GM19455 (cell line): Measurements from ENCODE around the gene SLC11A1.

Experiments used
- ATAC-seq: cut with Tn5 transposase; IDR thresholded peaks from one replicate; pipeline ENCODE4 v1.9.1; 2021; ENCODE audit not compliant: unreplicated experiment

Gene SLC11A1

GRCh38 chr2:218404351-218405085 lies 22.4 kb downstream of the SLC11A1 start:
- no peak for ATAC-seq

- no peak for ATAC-seq
These were observed 23.1 kb downstream of the SLC11A1 start for GRCh38 chr2:218405086-218405745.

- peak; percentile 27 for ATAC-seq
These were observed 23.7 kb downstream of the SLC11A1 start for GRCh38 chr2:218405746-218406208.

- peak; percentile 79 for ATAC-seq
These were observed 24.3 kb downstream of the SLC11A1 start for GRCh38 chr2:218406209-218406948.

- peak; percentile 4 for ATAC-seq
These were observed 25.0 kb downstream of the SLC11A1 start for GRCh38 chr2:218406949-218407618.

- ATAC-seq = no peak
These were observed 25.6 kb downstream of the SLC11A1 start for GRCh38 chr2:218407717-218408116.

GRCh38 chr2:218418321-218418716 lies 36.2 kb downstream of the SLC11A1 start:
- ATAC-seq = no peak

GRCh38 chr2:218418717-218419458 lies 36.8 kb downstream of the SLC11A1 start, which contains the start of gene VIL1:
TSS of gene VIL1 (plus strand) at chr2:218419123. CDS start at chr2:218423779, 4,656 bp downstream.
- ATAC-seq = no peak

GRCh38 chr2:218419630-218420216 lies 37.6 kb downstream of the SLC11A1 start:
- ATAC-seq = no peak

GRCh38 chr2:218421027-218421426 lies 39.0 kb downstream of the SLC11A1 start:
- ATAC-seq = no peak

- no peak for ATAC-seq
These were observed 40.5 kb downstream of the SLC11A1 start for GRCh38 chr2:218422403-218423086.

GRCh38 chr2:218423584-218423983 lies 41.5 kb downstream of the SLC11A1 start:
- ATAC-seq = no peak

GRCh38 chr2:218425531-218425930 lies 43.5 kb downstream of the SLC11A1 start:
- no peak for ATAC-seq

- no peak for ATAC-seq
These were observed 45.7 kb downstream of the SLC11A1 start for GRCh38 chr2:218427741-218428140.

GRCh38 chr2:218428846-218429558 lies 46.9 kb downstream of the SLC11A1 start:
- ATAC-seq = no peak

GRCh38 chr2:218429911-218430692 lies 48.0 kb downstream of the SLC11A1 start:
- ATAC-seq = no peak

- ATAC-seq = no peak
These were observed 48.6 kb downstream of the SLC11A1 start for GRCh38 chr2:218430721-218431120.

GRCh38 chr2:218431878-218432277 lies 49.8 kb downstream of the SLC11A1 start:
- no peak for ATAC-seq
